Omental fat pad (tissue), 4 donors: Measurements from ENCODE around the gene SLC37A3. TPM values are rescaled to one million over a fixed set of nuclear protein-coding genes. Genes with fewer than 3 reads are reported as not detected.

Experiments used
- ATAC-seq: fragments of 150-250 bp; one replicate; pipeline ENCODE4 v1.9.1; 2016; ENCODE audit warnings: mild to moderate bottlenecking, moderate library complexity; ENCODE audit not compliant: low FRiP score
- DNase-seq: peaks from one replicate; pipeline ENCODE4 v3.0.0-alpha.2; 2019; ENCODE audit warnings: low spot score
- total RNA-seq, 4 donors: library from RNA; depleted of rRNA; stranded (reverse); fragments of >200 nt; gene quantifications; one replicate each; pipeline ENCODE4 v1.1.0, GENCODE V29; 2016
- TF ChIP-seq, protein P1 (sequence below), 3 donors: fragments of 450-650 bp; IDR thresholded peaks; one replicate each; pipeline ENCODE4 v1.5.1; 2016 to 2017; ENCODE audit warnings: antibody characterized with exemption in 3 of 3, mild to moderate bottlenecking in 3 of 3, moderate library complexity in 2 of 3

SLC37A3 gene
- total RNA-seq, 4 donors from 2014 or later, result 64.6 to 109 (median 72.7) TPM

DNA sequence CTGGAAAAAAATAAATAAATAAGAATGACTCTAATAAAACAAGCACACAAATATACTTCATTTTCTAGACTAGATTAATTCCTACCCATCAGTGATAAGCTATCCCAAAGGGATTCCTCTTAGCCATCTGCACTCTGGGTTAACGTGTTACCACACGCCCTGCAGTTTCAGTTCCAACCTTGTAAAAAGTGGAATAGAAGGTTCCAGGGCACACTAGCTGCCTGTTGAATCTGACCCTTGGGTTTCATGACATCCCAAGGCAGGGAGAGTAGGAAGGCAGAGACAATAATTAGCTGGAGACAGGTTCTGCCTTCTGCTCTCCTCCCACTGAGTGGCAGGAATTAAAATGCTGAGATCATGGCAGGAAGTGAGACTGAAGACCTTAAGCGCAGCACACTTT, 33.5 kb downstream of the SLC37A3 start:
- TF ChIP-seq, protein P1, sequence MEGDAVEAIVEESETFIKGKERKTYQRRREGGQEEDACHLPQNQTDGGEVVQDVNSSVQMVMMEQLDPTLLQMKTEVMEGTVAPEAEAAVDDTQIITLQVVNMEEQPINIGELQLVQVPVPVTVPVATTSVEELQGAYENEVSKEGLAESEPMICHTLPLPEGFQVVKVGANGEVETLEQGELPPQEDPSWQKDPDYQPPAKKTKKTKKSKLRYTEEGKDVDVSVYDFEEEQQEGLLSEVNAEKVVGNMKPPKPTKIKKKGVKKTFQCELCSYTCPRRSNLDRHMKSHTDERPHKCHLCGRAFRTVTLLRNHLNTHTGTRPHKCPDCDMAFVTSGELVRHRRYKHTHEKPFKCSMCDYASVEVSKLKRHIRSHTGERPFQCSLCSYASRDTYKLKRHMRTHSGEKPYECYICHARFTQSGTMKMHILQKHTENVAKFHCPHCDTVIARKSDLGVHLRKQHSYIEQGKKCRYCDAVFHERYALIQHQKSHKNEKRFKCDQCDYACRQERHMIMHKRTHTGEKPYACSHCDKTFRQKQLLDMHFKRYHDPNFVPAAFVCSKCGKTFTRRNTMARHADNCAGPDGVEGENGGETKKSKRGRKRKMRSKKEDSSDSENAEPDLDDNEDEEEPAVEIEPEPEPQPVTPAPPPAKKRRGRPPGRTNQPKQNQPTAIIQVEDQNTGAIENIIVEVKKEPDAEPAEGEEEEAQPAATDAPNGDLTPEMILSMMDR (IDR thresholded peaks at IDR 0.05), result no peak
- ATAC-seq (no peak), DNase-seq (no peak)

- TF ChIP-seq, protein P1 (IDR thresholded peaks at IDR 0.05), result no peak
- no peak for ATAC-seq
These were observed 37.6 kb downstream of the SLC37A3 start for GRCh38 chr7:140360697-140361229.

DNA sequence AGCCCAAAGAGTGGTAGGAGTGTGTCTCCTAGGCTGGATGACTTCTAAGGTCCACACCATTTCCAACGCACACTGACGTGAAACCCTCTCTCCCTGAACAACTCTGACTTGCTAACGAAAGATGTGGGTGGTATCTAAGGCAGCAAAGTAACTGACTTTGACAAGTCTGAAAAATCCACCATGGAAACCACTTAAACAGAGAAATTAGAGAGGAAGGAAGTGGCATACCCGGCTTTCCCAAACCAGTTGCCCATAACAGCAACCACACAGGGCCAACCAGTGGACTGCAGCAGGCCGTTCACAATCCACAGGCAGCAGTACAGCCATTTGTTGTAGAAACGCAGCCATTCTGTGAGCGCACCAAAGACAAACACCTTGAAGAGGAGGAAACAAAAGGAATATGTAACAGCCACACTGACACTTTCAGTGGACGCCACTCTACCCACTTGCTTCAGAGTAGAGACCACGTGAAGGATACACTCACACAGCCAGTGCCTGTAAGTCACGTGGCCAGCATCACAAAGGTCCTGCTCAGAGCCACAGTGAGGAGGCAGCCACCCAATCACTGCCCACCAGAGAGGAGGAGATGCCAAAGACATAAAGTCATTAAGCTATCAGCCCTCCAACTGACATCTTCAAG, 39.8 kb downstream of the SLC37A3 start:
- TF ChIP-seq, protein P1 (IDR thresholded peaks at IDR 0.05), result no peak
- ATAC-seq, result no peak
- DNase-seq, result no peak

More at GRCh38 chr7:140360697-140361229, 37.6 kb downstream of the SLC37A3 start:
- DNase-seq, result no peak

- TF ChIP-seq, protein P1 (IDR thresholded peaks at IDR 0.05), result no peak
- ATAC-seq, result no peak
- no peak for DNase-seq
These were observed 40.3 kb downstream of the SLC37A3 start for GRCh38 chr7:140358024-140358411.

GRCh38 chr7:140350056-140350455, 48.3 kb downstream of the SLC37A3 start:
- ATAC-seq (no peak), DNase-seq (no peak)
- TF ChIP-seq, protein P1 (IDR thresholded peaks at IDR 0.05), result no peak

GRCh38 chr7:140349144-140349771, 49.1 kb downstream of the SLC37A3 start:
- TF ChIP-seq, protein P1 (IDR thresholded peaks at IDR 0.05), result no peak
- DNase-seq (no peak), ATAC-seq (no peak)
